ENCODE measurements around the gene LMO7. TPM values are rescaled to one million over a fixed set of nuclear protein-coding genes. Genes with fewer than 3 reads are reported as not detected.
"Not testable (repeated sequence)": the region's sequence is repeated elsewhere in the genome, so short reads cannot be mapped to it uniquely, and the experiment has no call there.

Gene LMO7
- total RNA-seq, 1 donor from 2014 or later: 57.0 TPM

GRCh38 chr13:75699062-75699461 lies 62.9 kb downstream of the LMO7 start:
- no peak for DNase-seq (ENCODE audit: low spot score)

- DNase-seq (ENCODE audit: low spot score): not testable (repeated sequence)
These were observed 63.6 kb downstream of the LMO7 start for GRCh38 chr13:75699717-75700116.

DNA sequence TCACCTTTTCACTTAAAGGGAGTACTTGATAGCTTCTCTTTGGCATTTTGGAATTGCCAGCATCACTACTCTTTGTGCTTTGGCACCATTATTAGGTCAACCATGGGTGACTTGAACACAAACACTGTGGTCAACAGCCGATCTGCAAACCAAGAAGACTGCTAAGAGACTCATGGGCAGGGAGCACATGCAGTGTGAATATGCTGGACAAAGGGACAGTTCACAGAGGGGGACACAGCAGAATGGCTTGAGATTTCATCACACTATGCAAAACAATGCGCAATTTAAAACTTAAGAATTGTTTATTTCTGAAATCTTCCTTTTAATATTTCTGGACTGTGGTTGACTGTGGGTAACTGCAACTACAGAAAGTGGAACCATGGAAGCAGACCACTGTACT lies 64.4 kb downstream of the LMO7 start:
- no peak for DNase-seq (ENCODE audit: low spot score)

DNA sequence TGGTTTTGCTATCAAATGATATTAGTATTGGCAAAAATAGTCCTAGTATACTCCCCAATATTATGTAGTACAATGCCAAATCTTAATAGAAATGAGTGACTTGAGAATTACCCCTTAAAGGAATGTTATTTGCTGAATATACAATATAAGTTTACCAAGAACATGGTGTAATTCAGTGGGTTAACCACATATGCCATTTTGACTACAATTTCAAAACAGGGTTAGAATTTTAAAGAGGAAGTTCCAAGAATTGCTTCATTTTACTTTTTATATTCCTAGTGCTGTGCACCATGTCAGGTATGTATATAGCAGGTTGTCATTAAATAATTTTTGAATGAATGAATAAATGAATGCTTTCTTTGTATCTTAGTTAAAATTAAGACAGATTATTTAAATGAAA lies 66.3 kb downstream of the LMO7 start:
- no peak for DNase-seq (ENCODE audit: low spot score)

GRCh38 chr13:75703769-75704168 lies 67.6 kb downstream of the LMO7 start:
- no peak for DNase-seq (ENCODE audit: low spot score)

DNA sequence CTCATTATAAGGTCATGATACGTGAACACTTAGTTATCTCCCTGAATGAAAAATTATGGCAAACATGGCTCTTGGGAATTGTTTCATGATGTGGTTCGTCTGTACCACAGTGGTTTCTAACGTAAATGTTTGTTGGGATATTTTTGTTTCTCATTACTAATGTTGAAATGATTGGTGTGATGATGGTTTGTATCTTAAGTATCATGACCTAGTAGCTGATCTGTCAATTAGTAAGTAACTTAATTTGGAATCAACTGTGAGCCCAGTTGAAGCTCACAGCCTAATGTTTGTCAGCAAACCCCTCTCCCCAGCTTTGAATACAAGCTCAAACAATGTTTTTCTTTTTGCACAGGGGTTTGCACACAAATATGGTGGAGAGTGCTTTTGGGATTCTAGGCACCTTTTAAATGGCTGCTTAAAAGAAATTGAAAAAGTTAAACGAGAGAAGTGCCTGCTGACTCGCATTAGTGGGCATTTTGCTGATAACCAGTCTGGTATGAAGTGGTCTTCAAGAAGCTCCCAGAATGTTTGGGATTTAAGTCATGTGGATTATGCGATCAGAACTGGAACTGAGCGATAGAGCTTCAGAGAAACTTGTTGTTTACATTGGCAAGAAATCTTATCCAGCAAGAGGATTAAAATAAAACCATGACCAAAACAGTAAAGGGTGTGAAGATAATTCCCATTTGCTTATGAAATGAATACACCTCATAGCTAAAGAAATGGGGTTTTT lies 68.2 kb downstream of the LMO7 start:
- DNase-seq (ENCODE audit: low spot score): no peak

DNA sequence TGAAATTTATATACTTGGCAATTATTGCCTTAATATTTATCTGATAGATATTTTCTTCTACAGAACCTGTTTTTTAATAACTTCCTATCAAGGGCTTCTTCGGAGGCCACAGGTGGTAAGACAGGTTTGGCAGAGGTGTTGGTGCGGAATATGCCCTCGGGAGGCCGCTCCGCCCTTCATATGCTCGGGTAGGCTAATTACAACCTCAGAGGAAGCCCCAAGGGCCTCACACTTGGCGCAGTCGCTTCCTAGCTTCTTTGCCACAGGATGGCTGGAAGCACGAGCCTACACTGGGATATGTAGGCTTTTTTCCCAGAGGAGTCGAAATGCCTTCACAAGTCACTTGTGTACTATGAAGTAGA lies 68.8 kb downstream of the LMO7 start:
- peak; percentile 59 for DNase-seq (ENCODE audit: low spot score)

- DNase-seq (ENCODE audit: low spot score): no peak
These were observed 69.3 kb downstream of the LMO7 start for GRCh38 chr13:75705395-75705794.

DNA sequence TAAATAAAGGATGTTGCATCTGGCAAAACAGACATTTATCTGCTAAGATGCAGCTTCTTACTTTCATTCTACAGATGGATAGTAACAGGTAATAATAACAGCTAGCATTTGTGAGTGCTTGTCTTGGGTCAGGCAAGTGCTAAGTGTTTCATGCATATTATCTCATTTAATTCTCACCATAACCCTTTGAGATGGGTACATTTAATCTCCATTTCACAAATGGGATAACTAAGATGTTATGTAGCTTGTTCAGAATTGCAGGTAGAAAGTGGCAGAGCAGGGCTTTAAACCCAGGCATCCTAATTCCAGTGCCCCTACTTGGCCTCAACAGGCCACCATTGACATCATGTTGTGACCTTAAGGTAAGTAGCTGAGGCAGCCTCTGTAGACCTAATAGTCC lies 69.8 kb downstream of the LMO7 start:
- DNase-seq (ENCODE audit: low spot score): no peak

- DNase-seq (ENCODE audit: low spot score): no peak
These were observed 77.7 kb downstream of the LMO7 start for GRCh38 chr13:75713852-75714251.

DNA sequence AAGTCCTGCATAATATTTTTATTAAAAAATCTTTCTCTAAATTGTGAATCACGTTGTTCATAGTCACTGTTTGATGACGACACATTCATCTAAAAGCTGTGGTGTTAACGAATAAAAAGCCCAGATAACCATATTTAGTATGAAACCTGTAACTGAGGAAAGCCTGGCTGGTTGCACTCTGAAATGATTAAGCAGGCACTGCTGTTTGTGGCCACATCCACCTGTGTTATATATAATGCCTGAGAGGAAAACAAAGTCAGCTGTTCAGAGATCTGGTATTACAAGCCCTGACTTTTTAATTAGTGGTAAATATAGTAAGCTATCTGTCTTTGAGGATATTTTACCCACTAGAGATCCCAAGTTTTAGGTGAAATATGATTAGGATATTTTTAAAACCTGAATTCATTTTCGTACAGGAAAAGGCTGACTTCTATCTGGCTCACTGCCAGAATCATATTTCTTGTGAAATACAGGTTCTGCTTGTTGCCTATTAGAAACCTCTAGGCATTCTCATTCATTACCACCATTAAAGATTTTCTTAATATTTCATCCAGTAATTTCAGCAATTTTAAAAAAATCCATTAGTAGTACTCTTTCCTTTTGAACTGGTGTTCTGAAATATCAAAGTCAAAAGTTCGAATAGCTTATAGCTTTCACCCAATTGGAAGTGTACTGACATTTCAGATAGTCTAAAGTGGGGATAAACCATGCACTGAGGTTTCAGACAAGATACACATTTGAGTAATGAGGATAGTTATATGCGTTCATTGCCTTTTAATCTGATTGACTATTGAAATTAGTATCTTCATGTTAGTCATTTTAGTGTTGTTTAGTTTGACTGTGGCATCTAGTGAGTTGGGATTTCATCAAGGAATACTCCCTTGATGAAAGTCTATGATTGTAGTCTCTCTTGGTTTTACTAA lies 79.7 kb downstream of the LMO7 start:
- DNase-seq (ENCODE audit: low spot score): no peak

- no peak for DNase-seq (ENCODE audit: low spot score)
These were observed 81.4 kb downstream of the LMO7 start for GRCh38 chr13:75717525-75717924.

DNA sequence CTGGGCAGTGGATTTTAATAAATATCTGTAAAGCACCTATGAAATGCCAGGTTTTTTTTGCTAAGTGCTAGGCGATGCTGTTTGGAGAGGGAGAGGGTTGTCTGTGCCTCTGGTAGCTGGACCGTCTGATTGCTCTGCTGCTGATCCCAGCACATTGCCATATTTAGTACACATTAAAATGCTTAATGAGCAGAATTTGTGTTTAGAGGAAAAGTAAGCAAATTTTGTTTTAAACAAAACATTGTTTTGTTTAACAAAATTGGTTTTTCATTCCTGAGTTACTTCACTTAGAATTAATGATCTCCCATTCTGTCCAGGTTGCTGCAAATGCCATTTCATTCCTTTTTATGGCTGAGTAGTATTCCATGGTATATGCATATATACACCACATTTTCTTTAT lies 85.2 kb downstream of the LMO7 start:
- DNase-seq (ENCODE audit: low spot score): no peak

GRCh38 chr13:75723901-75724300 lies 87.8 kb downstream of the LMO7 start:
- no peak for DNase-seq (ENCODE audit: low spot score)

DNA sequence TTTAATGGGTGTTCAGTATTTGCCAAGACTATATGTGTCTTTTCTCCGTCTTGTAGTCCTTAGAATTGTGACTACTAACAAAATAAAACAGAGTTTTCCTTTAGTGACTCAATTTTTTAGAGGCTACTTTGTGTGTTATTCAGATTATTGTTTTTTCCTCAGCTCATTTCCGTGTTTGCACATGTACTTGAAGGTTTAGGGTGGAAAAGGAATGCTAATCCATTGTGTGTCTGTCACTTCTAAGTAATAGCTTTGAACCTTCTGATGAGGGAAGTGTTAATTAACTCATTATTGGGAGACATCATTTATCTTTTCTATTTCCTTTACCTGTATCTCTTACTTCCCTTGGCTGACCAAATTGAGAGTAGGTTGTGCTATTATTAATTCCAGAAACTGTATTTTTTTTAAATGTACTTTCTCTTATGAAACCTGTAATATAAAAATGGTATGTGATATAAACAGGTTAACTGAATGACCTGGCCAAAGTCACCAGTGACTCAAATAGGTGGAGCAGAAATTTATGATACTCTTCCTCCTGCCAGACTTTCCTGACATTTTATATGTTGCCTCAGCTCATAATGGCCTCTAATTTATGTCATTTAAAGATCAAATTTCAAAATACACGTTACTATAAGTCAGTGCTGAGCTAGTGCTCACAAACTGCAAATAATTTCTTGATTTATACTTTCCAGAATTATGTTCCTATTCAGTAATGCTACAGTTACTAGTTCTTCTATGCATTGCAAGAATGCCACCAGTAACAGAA lies 88.8 kb downstream of the LMO7 start:
- DNase-seq (ENCODE audit: low spot score): no peak

- DNase-seq (ENCODE audit: low spot score): no peak
These were observed 89.6 kb downstream of the LMO7 start for GRCh38 chr13:75725736-75726135.

DNA sequence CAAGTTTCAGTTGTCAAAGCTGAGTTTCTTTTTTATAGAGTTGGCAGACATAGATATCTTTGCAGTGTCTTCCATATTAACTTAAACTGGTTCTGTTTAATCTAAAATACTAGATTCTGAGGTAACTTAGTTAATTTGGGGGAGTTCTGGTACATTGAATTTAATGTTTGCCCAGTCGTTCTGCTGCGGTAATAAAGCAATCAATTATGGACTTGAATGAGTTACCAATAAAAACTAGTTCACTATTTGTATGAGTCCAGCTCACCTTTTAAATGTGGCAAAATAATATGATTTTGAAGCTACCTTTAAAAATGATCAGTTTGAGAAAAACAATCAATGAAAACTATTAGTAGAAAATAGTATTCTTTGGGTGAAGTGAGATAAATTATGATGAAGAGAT lies 90.2 kb downstream of the LMO7 start:
- no peak for DNase-seq (ENCODE audit: low spot score)

DNA sequence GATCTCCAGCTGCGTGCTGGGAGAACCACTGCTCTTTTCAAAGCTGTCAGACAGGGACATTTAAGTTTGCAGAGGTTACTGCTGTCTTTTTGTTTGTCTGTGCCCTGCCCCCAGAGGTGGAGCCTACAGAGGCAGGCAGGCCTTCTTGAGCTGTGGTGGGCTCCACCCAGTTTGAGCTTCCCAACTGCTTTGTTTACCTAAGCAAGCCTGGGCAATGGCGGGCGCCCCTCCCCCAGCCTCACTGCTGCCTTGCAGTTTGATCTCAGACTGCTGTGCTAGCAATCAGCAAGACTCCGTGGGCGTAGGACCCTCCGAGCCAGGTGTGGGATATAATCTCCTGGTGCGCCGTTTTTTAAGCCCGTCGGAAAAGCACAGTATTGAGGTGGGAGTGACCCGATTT lies 97.0 kb downstream of the LMO7 start:
- DNase-seq (ENCODE audit: low spot score): not testable (repeated sequence)

DNA sequence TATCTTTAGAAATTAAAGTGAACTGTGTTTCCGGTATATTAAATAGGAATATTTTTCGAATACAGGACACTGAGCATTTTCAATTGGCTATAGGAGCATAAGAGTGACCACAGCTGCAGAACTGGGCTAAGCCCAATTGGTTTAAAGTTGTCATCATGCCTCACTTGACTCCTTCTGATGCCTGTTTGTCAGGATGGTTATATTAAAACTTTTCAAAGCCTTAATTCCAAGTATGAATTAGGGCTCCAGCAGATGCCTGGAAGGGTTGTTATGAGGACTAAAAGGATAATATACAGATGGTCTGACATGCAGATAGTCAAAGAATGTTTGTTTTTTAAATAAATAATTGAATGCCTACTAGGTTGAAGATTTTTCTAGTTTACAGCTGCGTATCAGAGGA lies 100.0 kb downstream of the LMO7 start:
- no peak for DNase-seq (ENCODE audit: low spot score)

GRCh38 chr13:75738841-75739240 lies 102.7 kb downstream of the LMO7 start:
- DNase-seq (ENCODE audit: low spot score): no peak

GRCh38 chr13:75739244-75739868 lies 103.2 kb downstream of the LMO7 start:
- no peak for DNase-seq (ENCODE audit: low spot score)

DNA sequence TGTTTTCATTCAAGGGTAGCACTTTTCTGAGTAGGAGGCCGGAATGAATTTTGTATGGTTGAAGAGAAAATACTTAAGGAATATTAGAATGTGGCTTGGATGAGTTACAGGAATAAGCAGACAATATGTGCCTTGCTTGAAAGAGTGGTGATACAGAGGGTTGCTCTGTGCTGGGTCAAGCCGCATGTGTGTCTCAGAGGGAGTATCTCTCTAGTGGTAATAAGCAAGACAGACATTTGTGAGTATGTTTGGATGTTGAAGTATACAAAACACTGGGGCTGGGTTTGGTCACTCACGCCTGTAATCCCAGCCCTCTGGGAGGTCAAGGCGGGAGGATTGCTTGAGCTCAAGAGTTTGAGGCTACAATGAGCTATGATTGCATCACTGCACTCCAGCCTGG lies 103.9 kb downstream of the LMO7 start:
- no peak for DNase-seq (ENCODE audit: low spot score)
